ENCODE data around the gene DGKI.

DNA sequence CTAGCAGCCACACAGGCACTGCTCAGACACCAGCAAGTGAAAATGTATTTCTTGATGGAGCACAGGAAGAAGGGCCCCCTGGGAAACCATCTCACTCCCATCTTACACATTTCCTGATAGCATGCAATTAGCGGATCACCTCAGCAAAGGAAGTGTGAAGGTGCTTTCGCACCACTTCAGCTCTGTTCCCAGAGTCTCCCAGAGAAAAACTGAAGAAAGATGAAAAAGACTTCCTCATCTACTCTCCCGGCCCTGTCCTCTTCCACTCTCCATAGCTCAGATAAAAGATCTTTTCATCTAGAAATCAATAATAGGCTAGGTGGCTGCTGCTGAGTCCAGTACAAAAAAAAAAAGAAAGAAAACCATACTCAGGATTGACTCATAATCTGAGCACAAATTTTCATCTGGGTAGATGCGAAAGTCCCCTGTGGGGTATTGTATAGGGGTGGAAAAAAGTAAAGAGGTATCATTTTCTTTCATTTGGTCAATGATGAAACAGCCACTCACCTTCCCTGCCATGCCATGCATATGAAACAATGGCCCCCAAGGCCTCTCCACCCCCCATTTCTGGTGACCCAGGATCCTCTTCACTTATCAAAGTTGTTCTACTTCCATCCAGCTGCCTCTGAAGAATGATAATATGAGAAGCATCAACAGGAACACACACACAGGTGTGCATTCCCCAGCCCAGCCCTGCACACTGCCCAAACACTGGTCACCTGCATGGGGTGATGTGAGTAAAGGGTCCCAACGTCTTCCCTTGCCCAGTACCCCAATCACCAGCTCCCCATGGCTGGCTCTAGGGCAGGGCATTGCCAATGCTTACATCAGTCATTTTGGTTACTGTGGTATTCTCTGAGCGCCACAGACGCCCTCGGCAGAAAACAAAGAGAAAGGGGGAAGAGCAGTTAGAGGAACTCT lies 48.8 kb upstream of the DGKI start:
- TF ChIP-seq YY1 (IDR thresholded peaks at IDR 0.05; ENCODE audit: insufficient read depth, insufficient read length) (no peak), ZNF274 (IDR thresholded peaks at IDR 0.05; ENCODE audit: low read depth, low read length) (no peak), SUZ12 (IDR thresholded peaks at IDR 0.05; ENCODE audit: extremely low read depth, insufficient read depth, insufficient read length) (no peak)

Data from NT2/D1 (cell line).